Stimulated activated CD4-positive, alpha-beta T cell treated with anti-CD3 and anti-CD28 coated beads, Interleukin-1b, Interleukin-23, amount 100 ng/mL, for 48 hours (primary cell): ENCODE data around the gene BTBD7.
"Not testable (repeated sequence)": the region's sequence is repeated elsewhere in the genome, so short reads cannot be mapped to it uniquely, and the experiment has no call there.

Experiments used
- DNase-seq: peaks from one replicate; pipeline ENCODE4 v3.0.0-alpha.2; 2020

BTBD7 gene

GRCh38 chr14:93245764-93246420 lies 86.9 kb downstream of the BTBD7 start:
- DNase-seq, result no peak

GRCh38 chr14:93240678-93241000 lies 92.2 kb downstream of the BTBD7 start:
- no peak for DNase-seq

GRCh38 chr14:93239869-93240677 lies 92.8 kb downstream of the BTBD7 start:
- no peak for DNase-seq

GRCh38 chr14:93234798-93235197 lies 98.0 kb downstream of the BTBD7 start:
- no peak for DNase-seq

- DNase-seq, result not testable (repeated sequence)
These were observed 99.8 kb downstream of the BTBD7 start for GRCh38 chr14:93233078-93233477.

GRCh38 chr14:93232159-93232558 lies 100.7 kb downstream of the BTBD7 start:
- DNase-seq, result no peak

GRCh38 chr14:93231129-93231979 lies 101.5 kb downstream of the BTBD7 start:
- DNase-seq, result no peak

- DNase-seq, result no peak
These were observed 102.3 kb downstream of the BTBD7 start for GRCh38 chr14:93230539-93230938.

- DNase-seq, result no peak
These were observed 104.3 kb downstream of the BTBD7 start for GRCh38 chr14:93228550-93228949.

GRCh38 chr14:93223565-93223964 lies 109.3 kb downstream of the BTBD7 start:
- no peak for DNase-seq

GRCh38 chr14:93220509-93220908 lies 112.3 kb downstream of the BTBD7 start:
- no peak for DNase-seq

GRCh38 chr14:93219103-93219726 lies 113.6 kb downstream of the BTBD7 start:
- DNase-seq, result peak; percentile 20

- no peak for DNase-seq
These were observed 118.2 kb downstream of the BTBD7 start for GRCh38 chr14:93214598-93214997.

GRCh38 chr14:93212432-93212831 lies 120.4 kb downstream of the BTBD7 start:
- DNase-seq, result no peak

- DNase-seq, result peak; percentile 24
These were observed 125.1 kb downstream of the BTBD7 start for GRCh38 chr14:93207468-93208308.

- DNase-seq, result peak; percentile 90
These were observed 125.9 kb downstream of the BTBD7 start, which contains the start of the genes GON7 and UBR7 for GRCh38 chr14:93206793-93207467. GON7 (minus strand) TSS chr14:93207065; CDS start chr14:93207037, 28 bp downstream. UBR7 (plus strand) TSS chr14:93207256; CDS start chr14:93207292, 36 bp downstream.

- DNase-seq, result no peak
These were observed 131.6 kb downstream of the BTBD7 start for GRCh38 chr14:93201155-93201704.

- no peak for DNase-seq
These were observed 132.3 kb downstream of the BTBD7 start for GRCh38 chr14:93200553-93200952.

GRCh38 chr14:93199031-93199430 lies 133.8 kb downstream of the BTBD7 start:
- DNase-seq, result no peak

- no peak for DNase-seq
These were observed 137.4 kb downstream of the BTBD7 start for GRCh38 chr14:93195316-93195999.
